WTC11 (cell line): ENCODE data around the gene PADI2.

Source experiments
- ATF3 ChIP-seq: sonication (generic); formaldehyde crosslinking; conservative IDR thresholded peaks from 2 replicates; pipeline ENCODE4 v1.8.1; 2022; ENCODE audit warnings: mild to moderate bottlenecking, missing genetic modification reagents
- ELF4 ChIP-seq: sonication (generic); formaldehyde crosslinking; IDR thresholded peaks from 2 replicates; pipeline ENCODE4 v1.8.1; 2022; ENCODE audit warnings: low read depth, mild to moderate bottlenecking, moderate library complexity, missing genetic modification reagents
- NR2C2 ChIP-seq: sonication (generic); formaldehyde crosslinking; IDR thresholded peaks from 2 replicates; pipeline ENCODE4 v1.8.0; 2022; ENCODE audit warnings: mild to moderate bottlenecking, missing genetic modification reagents
- TEAD1 ChIP-seq: sonication (generic); formaldehyde crosslinking; IDR thresholded peaks from 2 replicates; pipeline ENCODE4 v1.8.0; 2022; ENCODE audit warnings: mild to moderate bottlenecking, missing genetic modification reagents
- TP53 ChIP-seq: sonication (generic); formaldehyde crosslinking; IDR thresholded peaks from 2 replicates; pipeline ENCODE4 v1.8.1; 2023; ENCODE audit warnings: mild to moderate bottlenecking, missing genetic modification reagents
- ZNF121 ChIP-seq: sonication (generic); formaldehyde crosslinking; IDR thresholded peaks from 2 replicates; pipeline ENCODE4 v1.8.0; 2023; ENCODE audit warnings: missing genetic modification reagents
- TF ChIP-seq, protein P1 (sequence below): fragments of 200-600 bp; IDR thresholded peaks from 2 replicates; pipeline ENCODE4 v1.8.0; 2022; ENCODE audit warnings: antibody characterized with exemption

GRCh38 chr1:17040135-17040534 is 79.1 kb downstream of the PADI2 start:
- no peak for TF ChIP-seq TP53
- TF ChIP-seq TEAD1 (CRISPR knock-in tag), result no peak
- TF ChIP-seq, protein P1, sequence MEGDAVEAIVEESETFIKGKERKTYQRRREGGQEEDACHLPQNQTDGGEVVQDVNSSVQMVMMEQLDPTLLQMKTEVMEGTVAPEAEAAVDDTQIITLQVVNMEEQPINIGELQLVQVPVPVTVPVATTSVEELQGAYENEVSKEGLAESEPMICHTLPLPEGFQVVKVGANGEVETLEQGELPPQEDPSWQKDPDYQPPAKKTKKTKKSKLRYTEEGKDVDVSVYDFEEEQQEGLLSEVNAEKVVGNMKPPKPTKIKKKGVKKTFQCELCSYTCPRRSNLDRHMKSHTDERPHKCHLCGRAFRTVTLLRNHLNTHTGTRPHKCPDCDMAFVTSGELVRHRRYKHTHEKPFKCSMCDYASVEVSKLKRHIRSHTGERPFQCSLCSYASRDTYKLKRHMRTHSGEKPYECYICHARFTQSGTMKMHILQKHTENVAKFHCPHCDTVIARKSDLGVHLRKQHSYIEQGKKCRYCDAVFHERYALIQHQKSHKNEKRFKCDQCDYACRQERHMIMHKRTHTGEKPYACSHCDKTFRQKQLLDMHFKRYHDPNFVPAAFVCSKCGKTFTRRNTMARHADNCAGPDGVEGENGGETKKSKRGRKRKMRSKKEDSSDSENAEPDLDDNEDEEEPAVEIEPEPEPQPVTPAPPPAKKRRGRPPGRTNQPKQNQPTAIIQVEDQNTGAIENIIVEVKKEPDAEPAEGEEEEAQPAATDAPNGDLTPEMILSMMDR, result no peak
- TF ChIP-seq NR2C2 (CRISPR knock-in tag), result no peak
- TF ChIP-seq ATF3 (CRISPR knock-in tag), result no peak
- TF ChIP-seq ELF4 (CRISPR knock-in tag), result no peak
- no peak for TF ChIP-seq ZNF121 (CRISPR knock-in tag)
